NAMALWA (cell line): ENCODE data around the gene SELENOW.
"Not testable (repeated sequence)": the region's sequence is repeated elsewhere in the genome, so short reads cannot be mapped to it uniquely, and the experiment has no call there.

Source experiments
- DNase-seq: peaks from one replicate; pipeline ENCODE4 v3.0.0-alpha.2; 2015; ENCODE audit warnings: low spot score

Gene SELENOW

DNA sequence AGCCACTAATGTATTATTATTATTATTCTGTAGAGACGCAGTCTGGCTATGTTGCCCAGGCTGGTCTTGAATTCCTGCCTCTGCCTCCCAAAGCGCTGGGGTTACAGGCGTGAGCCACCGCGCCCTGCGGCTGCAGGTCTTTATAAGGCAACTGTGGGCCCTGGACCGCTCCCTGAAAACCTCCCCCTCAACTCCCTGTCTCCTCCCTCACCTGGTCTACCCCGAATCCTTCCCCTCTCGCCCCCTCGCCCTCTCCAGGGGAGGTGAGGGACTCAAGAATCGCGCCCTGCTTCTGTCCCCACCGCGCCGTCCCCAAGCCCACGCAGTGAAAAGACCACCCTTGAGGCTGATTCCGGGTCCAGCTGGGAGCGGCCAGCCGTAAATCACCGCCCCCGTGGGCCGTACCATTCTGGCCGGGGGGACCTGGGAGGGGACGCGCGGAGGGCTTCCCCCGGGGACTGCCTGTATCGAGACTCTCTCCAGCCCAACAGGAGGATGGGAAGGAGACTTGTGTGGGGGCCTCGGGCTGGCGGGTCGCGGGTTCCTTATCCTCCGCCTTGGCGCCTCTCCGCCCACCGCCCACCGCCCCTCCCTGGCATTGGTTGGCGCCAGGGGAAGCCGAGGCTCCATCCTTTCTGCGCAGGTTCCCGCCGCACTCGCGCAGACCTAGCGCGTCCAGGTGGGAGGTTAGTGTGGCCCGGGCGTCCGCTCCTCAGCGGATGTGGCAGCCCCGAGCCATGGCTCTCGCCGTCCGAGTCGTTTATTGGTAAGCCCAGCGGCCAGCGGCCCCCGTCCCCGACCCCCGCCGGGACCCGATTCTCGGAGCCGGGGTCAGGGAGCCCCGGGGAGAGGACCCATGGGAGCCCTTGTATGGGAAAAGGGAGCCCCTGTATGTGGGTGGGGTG, at the start of gene SELENOW:
Gene SELENOW, plus strand, starts transcription at position 655 of the 905 bp plus-strand sequence. Its CDS starts 83 bp downstream, at position 738.
- peak; percentile 43 for DNase-seq

DNA sequence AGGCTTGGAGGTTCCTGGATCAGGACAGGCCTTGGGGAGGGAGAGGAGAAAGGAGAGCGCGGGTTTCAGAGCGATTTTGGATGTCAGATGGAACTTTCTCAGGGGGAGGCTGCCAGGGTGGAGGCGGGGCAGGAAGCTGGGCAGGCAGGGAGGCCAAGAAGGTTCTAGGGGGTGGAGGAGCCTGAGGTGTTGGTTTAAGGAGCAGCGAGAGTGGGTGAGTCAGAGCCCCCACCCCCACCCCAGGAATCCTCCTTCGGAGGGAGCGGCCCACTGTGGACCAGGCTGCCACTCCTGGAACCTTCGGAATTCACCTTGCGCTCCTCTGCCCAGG, 49.1 kb upstream of the SELENOW start:
- no peak for DNase-seq

DNA sequence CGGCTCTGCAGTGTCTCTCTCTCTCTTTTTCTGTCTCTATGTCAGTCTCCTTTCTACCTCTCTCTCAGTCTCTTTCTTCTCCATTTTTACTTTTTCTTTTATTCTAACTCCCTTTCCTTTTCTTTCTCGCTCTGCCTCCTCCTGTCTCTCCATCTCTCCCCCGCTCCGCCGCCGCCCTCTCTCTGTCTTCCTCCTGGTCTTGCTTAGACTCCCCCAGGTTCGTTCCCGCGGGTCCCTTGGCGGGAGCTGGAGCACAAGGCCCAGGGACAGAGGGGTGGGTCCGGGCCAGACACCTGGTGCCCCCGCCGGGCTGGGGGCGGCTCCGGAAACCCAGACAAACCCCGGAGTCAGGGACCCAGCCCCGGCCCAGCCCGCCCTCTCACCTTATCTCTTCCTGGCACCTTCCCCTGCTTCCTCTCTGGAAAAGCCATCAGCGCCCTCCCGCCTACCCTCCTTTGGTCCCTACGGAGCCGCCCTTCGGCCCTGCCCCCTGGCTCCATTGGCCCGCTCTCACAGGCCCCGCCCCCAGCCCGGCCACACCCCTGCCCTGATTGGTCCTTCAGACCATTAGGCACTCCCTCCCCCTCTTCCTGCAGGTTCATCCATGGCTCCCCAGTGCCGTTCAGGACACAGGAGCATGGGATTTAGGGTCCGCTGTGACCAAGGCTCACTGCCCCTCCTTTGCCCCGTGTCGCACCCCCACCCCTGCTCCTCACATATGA, 48.5 kb upstream of the SELENOW start:
- DNase-seq = no peak

DNA sequence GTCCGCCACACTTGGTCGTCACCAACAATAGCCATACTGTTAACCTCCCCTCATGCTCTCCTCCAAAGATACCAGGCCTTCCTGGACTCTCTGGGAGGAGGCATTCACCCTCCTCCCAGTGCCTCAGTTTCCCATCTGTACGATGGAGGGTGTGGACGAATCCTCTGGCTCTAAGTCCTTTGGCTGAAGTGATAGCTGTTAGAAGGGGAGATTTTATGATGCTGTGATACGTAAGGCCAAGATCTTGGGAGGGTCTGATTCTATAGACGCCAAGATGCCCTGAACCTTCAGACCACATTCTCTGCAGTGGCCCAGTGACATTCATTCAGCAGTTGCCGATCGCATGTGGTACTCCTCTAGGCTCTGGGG, 48.0 kb upstream of the SELENOW start:
- DNase-seq = no peak

DNA sequence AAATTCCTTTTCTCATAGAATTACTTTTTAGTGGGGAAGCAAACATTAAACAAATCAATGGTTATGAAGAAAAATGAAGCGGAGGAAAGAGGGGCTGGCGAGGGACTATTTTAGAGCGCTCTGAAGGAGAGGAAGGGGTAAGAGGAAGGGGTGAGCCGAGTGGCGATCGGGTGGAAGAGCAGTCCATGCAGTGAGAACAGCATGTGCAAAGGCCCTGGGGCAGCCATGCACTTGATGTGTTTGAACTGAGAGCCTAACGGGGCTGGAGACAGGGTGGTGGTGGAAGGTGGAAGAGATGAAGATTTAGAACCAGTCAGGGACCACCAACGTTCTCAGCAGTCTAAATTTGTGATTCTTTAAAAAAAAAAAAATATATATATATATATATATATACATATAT, 47.6 kb upstream of the SELENOW start:
- DNase-seq = no peak

DNA sequence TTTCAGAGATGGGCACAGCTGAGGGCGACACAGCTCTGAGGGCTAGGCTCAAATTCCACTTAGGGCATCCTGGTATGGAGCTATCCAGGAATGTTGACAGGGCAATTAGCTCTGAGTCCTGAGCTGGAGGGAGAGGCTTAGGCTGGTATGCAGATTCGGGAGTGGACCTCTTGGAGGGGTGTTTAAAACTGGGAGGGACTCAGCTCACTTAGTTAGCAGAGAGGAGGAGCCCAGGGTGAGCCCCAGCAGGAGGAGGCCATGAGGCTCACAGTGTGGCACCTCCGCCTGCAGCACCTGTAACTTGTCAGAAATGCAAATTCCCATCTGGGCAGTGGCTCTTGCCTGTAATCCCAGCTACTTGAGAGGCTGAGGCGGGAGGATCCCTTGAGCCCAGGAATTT, 43.4 kb upstream of the SELENOW start:
- no peak for DNase-seq

DNA sequence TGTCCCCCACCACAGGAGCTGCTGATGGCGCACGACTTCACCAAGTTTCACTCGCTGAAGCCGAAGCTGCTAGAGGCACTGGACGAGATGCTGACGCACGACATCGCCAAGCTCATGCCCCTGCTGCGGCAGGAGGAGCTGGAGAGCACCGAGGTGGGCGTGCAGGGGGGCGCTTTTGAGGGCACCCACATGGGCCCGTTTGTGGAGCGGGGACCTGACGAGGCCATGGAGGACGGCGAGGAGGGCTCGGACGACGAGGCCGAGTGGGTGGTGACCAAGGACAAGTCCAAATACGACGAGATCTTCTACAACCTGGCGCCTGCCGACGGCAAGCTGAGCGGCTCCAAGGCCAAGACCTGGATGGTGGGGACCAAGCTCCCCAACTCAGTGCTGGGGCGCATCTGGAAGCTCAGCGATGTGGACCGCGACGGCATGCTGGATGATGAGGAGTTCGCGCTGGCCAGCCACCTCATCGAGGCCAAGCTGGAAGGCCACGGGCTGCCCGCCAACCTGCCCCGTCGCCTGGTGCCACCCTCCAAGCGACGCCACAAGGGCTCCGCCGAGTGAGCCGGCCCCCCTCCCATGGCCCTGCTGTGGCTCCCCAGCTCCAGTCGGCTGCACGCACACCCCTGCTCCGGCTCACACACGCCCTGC, 37.5 kb upstream of the SELENOW start:
- DNase-seq = no peak

DNA sequence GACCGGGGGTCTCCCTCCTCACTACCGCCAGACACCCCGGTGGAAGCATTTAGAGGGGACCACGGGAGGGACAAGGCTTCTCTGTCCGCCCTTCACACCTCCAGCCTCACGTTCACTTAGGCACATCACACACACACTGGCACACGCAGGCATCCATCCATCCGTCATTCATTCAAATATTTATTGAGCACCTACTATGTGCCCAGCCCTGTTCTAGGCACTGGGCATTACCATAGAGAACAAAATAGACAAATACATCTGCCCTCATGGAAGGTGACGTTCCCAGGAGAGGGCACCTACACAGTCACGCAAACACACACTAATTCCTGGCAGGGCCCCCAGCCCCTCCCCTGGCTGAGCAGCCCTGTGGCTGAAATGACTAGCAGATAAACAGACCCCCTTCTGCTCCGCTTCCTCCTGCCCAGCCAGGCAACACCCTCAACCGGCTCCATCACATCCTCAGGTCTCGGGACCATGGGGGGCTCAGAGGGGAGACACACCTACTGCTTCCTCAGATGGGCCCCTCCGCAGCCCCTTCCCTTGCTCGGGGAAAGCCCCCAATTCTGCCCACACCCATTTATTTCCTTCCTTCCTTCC, 36.9 kb upstream of the SELENOW start:
- DNase-seq = no peak

DNA sequence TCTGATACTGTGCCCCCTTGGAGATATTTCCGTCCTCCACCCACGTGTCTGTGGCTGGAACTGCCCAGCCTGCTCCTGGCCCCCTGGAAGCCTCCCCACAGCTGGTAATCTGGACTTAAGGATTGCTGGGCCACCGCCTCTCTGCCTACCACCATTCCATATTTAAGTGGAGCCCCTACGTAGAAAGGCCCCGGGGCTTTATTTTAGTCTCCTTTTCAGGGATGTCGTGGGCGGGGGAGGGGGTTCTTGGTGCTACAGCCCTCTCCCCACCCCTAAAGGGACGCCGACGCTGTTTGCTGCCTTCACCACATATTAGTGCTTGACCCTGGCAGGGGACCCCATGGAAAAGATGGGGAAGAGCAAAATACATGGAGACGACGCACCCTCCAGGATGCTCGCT, 35.9 kb upstream of the SELENOW start:
- no peak for DNase-seq

DNA sequence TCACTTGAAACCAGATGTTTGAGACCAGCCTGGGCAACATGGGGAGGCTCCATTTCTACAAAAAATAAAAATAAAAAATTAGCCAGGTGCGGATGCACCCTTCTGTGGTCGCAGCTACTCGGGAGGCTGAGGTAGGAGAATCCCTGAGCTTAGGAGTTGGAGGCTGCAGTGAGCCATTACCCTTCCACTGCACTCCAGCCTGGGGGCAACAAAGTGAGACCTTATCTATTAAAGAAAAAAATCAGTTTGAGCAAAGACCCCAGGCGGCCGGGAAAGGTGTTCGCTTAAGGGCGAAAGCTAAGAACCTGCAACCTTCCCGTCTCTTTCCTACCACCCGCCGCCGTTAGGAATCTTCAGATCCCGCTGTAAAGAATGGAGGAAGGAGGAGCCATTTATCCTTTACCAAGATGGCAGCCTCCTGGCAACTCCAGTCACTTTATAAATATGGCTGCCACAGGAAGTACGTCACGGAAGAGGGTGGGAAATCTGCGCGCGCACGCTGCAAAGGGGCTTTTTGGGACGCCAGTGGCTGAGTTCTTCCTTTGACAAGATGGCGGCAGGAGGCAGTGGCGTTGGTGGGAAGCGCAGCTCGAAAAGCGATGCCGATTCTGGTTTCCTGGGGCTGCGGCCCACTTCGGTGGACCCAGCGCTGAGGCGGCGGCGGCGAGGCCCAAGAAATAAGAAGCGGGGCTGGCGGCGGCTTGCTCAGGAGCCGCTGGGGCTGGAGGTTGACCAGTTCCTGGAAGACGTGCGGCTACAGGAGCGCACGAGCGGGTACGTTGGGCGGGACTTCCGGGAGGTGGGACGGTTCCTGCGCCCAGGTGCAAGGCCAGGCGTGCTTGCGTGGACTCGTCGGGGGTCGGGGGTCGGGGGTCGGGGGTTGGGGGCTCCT, 33.2 kb upstream of the SELENOW start, which contains the start of gene NOP53:
Gene NOP53, plus strand, starts transcription at position 537 of the 892 bp plus-strand sequence. Its CDS starts 14 bp downstream, at position 551.
- peak; percentile 97 for DNase-seq

DNA sequence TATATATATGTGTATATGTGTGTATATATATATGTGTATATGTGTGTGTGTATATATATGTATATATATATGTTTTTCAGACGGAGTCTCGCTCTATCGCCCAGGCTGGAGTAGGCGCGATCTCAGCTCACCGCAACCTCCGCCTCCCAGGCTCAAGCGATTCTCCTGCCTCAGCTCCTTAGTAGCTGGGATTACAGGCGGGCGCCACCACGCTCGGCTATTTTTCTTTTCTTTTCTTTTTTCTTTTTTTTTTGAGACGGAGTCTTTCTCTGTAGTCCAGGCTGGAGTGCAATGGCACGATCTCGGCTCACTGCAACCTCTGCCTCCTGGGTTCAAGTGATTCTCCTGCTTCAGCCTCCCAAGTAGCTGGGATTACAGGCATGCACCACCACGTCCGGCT, 32.4 kb upstream of the SELENOW start:
- not testable (repeated sequence) for DNase-seq

DNA sequence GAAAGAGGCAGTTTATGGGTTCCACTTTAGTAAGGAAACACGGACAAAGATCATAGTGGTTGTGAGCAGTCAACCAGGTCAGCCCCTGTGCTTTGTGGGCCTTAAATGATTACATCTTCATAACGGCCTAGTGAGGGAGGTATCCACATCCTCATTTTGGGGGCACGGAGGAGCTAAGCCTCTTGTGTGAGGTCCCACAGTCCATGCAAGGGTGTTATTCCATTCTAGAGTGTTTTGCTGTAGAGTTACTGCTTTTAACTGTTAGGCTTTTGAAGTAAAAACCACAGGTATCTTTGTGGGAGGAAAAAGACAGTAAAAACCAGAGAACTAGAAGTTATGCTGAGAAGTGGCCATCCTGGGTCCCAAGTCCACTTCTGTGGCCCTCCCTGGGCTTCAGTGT, 29.2 kb upstream of the SELENOW start:
- DNase-seq = no peak

DNA sequence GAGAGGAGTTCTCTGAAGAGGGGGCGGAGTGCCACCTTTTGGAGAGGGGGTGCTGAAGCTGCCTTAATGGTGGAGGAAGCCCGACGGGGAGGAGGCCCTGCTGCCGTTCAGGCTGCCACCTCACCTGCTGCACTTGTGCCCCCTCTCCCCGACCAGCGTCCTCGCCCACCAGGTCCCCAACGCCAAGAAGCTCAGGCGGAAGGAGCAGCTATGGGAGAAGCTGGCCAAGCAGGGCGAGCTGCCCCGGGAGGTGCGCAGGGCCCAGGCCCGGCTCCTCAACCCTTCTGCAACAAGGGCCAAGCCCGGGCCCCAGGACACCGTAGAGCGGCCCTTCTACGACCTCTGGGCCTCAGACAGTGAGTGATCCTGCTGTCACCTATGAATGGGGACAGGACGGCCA, 27.8 kb upstream of the SELENOW start:
- DNase-seq = no peak

DNA sequence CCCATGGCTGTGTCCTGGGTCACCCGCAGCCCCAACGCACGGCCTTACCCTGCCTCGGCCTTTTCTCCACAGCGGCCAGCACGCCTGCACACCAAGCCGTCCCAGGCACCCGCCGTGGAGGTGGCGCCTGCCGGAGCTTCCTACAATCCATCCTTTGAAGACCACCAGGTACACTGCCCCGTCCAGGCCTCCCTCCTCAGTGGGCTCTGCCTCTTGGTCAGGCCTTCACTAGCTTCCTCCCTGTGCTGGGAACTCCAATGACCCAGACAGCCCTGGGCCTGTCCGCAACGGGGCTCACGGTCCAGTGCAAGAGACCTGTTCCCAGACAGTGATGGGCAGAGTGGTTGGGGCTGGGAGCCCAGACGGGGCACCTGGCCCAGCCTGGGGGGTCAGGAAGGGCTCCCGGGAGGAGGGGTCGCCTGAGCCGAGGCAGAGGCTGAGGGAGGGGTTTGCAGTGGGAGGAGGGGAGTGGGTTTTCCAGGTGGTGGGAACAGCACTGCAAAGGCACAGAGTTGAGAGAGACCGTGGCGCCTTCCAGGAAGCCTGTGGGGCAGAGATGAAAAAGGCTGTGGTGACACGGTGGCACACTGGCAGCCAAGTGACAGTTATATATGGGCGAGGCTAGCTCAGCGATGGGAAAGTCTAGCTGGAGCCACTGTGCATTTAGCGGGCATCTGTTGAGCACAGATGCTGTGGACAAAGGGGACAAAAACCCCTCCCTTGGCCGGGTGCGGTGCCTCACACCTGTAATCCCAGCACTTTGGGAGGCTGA, 25.9 kb upstream of the SELENOW start:
- DNase-seq = no peak

DNA sequence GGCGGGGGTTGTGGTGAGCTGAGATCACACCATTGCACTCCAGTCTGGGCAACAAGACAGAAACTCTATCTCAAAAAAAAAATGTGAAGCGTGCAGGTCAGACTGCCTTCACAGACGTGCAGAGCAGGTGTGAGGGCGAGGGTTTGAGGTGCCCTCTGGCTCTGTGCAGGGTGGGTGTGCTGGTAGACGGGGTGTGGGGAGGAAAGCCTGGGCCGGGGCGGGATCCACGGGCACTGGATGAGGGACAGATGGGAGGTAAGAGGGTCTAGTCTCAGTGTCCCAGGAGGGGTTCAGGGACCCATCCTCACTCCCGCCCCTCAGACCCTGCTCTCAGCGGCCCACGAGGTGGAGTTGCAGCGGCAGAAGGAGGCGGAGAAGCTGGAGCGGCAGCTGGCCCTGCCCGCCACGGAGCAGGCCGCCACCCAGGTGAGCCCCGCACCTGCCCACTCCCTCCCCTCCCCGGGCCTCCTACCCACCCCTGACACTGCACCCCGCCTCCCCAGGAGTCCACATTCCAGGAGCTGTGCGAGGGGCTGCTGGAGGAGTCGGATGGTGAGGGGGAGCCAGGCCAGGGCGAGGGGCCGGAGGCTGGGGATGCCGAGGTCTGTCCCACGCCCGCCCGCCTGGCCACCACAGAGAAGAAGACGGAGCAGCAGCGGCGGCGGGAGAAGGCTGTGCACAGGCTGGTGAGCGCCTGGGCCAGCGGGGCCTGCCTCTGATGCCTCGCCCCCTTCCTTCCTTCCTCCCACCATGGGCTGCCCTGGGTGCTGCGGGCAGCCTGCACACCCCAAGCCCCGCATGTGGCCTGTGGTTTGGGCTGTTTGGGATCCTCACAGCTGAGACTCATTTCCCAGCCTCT, 24.1 kb upstream of the SELENOW start:
- no peak for DNase-seq

DNA sequence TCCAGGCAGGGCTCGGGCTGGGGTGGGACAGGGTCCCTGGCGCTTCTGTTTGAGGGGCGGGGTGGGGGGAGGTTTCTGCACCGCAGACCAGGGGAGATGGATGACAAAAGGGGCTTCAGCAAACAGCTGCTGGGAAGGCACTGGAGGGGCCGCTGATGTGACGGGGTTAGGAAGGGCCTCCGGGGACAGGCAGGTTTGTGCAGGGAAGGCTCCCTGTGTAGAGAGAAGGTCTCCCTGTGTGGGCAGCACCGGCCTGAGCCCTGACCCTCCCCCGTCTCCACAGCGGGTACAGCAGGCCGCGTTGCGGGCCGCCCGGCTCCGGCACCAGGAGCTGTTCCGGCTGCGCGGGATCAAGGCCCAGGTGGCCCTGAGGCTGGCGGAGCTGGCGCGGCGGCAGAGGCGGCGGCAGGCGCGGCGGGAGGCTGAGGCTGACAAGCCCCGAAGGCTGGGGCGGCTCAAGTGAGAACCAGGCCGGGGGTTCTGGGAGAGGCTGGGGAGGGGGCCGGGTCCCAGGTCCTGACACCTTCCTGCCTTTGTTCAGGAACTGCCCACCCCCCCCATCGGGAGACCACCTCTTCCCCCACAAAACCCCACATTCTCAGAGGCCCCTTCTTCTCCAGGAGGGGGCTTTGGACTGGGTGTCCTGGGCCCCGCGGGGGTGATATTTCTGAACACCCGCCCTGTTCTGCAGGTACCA, 23.3 kb upstream of the SELENOW start:
- no peak for DNase-seq

DNA sequence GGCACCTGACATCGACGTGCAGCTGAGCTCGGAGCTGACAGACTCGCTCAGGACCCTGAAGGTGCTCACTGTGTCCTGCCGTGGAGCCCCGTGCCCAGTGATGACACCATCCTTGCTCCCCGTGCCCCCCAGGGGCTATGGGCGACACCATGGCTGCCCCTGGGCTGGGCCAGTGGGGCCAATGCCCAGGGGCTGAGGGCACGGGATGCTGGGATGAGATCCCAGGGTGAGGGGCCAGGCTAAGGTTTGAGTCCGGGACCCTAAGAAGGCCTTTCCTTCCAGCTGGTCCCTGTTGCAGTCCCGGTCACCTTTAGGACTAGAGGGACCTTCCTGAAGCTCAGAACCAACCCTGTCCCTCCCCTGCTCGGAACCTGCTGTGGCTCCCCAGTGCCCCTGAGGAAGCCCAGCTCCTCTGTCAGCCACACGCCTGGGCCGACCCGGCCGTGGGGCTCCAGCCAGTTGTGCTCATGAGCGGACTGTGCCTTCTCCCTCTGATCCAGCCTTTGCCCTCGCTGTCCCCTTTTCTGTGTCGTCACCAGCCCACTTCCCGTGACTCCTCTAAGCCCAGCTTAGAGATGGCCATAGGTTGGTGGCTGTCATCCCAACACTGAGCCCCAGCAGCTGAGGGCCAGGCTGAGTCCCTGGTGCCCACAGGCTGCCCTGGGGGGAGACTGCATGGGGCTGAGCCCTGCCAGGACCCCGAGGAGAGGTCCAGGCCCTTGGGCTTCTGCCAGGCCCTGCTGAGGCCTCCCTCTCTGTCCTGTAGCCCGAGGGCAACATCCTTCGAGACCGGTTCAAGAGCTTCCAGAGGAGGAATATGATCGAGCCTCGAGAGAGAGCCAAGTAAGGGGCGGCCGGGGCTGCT, 22.5 kb upstream of the SELENOW start:
- DNase-seq = no peak

DNA sequence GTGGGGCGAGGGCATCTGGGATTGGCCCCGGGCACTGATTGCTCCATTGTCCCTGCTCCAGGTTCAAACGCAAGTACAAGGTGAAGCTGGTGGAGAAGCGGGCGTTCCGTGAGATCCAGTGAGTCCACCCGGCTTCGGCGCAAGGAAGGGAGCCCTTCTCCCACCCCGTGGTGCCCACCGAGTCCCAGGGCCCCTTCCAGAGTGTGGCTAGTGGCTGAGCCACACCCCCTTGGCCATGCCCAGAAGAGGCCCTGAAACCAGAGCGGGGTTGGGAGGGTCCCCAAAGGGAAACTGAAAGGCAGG, 21.9 kb upstream of the SELENOW start:
- DNase-seq = no peak
